Mesenchymal stem cell (in vitro differentiated cells and primary cell): ENCODE results near the gene OSBPL7.

Experiments
- DNase-seq: peaks from one replicate; pipeline ENCODE4 v3.0.0-alpha.2; 2013
- H2AFZ ChIP-seq: one replicate; pipeline ENCODE4 v1.6.1; 2013; ENCODE audit warnings: low read depth, mild to moderate bottlenecking, control low read depth, inconsistent platforms, low read length, moderate library complexity
- H2AK5ac ChIP-seq: 2 replicates; pipeline ENCODE4 v1.6.1; 2013; ENCODE audit warnings: low read length, moderate library complexity, mild to moderate bottlenecking, inconsistent platforms; ENCODE audit not compliant: severe bottlenecking
- H2BK120ac ChIP-seq: one replicate; pipeline ENCODE4 v1.6.1; 2013; ENCODE audit warnings: low read depth, mild to moderate bottlenecking, inconsistent platforms, low read length, moderate library complexity
- H2BK12ac ChIP-seq, 2 experiments: one replicate each; pipeline ENCODE4 v1.6.1; 2013; ENCODE audit warnings: inconsistent platforms in 2 of 2, low read length in 2 of 2, mild to moderate bottlenecking in 2 of 2, moderate library complexity in 2 of 2, control low read depth in 1 of 2
- H2BK15ac ChIP-seq: one replicate; pipeline ENCODE4 v1.6.1; 2013; ENCODE audit warnings: mild to moderate bottlenecking, low read depth, inconsistent platforms; ENCODE audit not compliant: poor library complexity, severe bottlenecking
- H2BK5ac ChIP-seq: 2 replicates; pipeline ENCODE4 v1.6.1; 2013; ENCODE audit warnings: low read depth, mild to moderate bottlenecking, low read length, control low read depth, inconsistent platforms; ENCODE audit not compliant: poor library complexity, severe bottlenecking
- H3K14ac ChIP-seq, 2 experiments: one replicate each; pipeline ENCODE4 v1.6.1; 2013; ENCODE audit warnings: inconsistent platforms in 2 of 2, low read length in 2 of 2, control low read depth in 1 of 2, mild to moderate bottlenecking in 1 of 2, moderate library complexity in 1 of 2
- H3K18ac ChIP-seq, 2 experiments: one replicate each; pipeline ENCODE4 v1.6.1; 2013; ENCODE audit warnings: inconsistent platforms in 2 of 2, low read length in 2 of 2, control low read depth in 1 of 2, low read depth in 1 of 2, mild to moderate bottlenecking in 1 of 2
- H3K23ac ChIP-seq, 2 experiments: one replicate each; pipeline ENCODE4 v1.6.1; 2013; ENCODE audit warnings: inconsistent platforms in 2 of 2, low read length in 2 of 2, mild to moderate bottlenecking in 2 of 2, moderate library complexity in 2 of 2, control low read depth in 1 of 2
- H3K27ac ChIP-seq: 2 replicates; pipeline ENCODE4 v1.5.1; 2013; ENCODE audit warnings: mild to moderate bottlenecking, moderate library complexity, low read length, control low read depth, inconsistent platforms; ENCODE audit not compliant: poor library complexity, severe bottlenecking
- H3K27me3 ChIP-seq, 2 experiments: 2 replicates each; pipeline versions ENCODE4 v1.6.1 to v1.7.0; 2013; ENCODE audit warnings: low read length in 2 of 2, mild to moderate bottlenecking in 2 of 2, moderate library complexity in 2 of 2, control low read depth in 1 of 2, inconsistent platforms in 1 of 2; ENCODE audit not compliant: control insufficient read depth in 1 of 2, insufficient read depth in 1 of 2
- H3K36me3 ChIP-seq, 2 experiments: 2 replicates each; pipeline versions ENCODE4 v1.6.1 to v1.7.0; 2013; ENCODE audit warnings: low read length in 2 of 2, control low read depth in 1 of 2, inconsistent platforms in 1 of 2, low read depth in 1 of 2, mild to moderate bottlenecking in 1 of 2; ENCODE audit not compliant: insufficient read depth in 2 of 2, control insufficient read depth in 1 of 2
- H3K4ac ChIP-seq, 2 experiments: one replicate each; pipeline ENCODE4 v1.6.1; 2013; ENCODE audit warnings: inconsistent platforms in 2 of 2, low read length in 2 of 2, mild to moderate bottlenecking in 2 of 2, moderate library complexity in 2 of 2, control low read depth in 1 of 2, low read depth in 1 of 2
- H3K4me1 ChIP-seq: 2 replicates; pipeline ENCODE4 v1.6.1; 2013; ENCODE audit warnings: low read depth, low read length, control low read depth; ENCODE audit not compliant: control insufficient read depth, insufficient read depth
- H3K4me2 ChIP-seq: 2 replicates; pipeline ENCODE4 v1.6.1; 2013; ENCODE audit warnings: low read length, mild to moderate bottlenecking, inconsistent platforms; ENCODE audit not compliant: poor library complexity, severe bottlenecking
- H3K4me3 ChIP-seq, 2 experiments: 2 replicates each; pipeline versions ENCODE4 v1.5.1 to v1.7.0; 2013; ENCODE audit warnings: low read length in 2 of 2, mild to moderate bottlenecking in 2 of 2, control low read depth in 1 of 2, low read depth in 1 of 2; ENCODE audit not compliant: insufficient read depth in 1 of 2
- H3K79me1 ChIP-seq: replicated peaks from 2 replicates; pipeline ENCODE4 v1.6.1; 2013; ENCODE audit warnings: mild to moderate bottlenecking, control low read depth, low read length, inconsistent platforms; ENCODE audit not compliant: poor library complexity, severe bottlenecking
- H3K9ac ChIP-seq: 2 replicates; pipeline ENCODE4 v1.7.0; 2013; ENCODE audit warnings: mild to moderate bottlenecking, low read length, moderate library complexity
- H3K9me3 ChIP-seq: 2 replicates; pipeline ENCODE4 v1.7.0; 2013; ENCODE audit warnings: mild to moderate bottlenecking, low read length; ENCODE audit not compliant: control insufficient read depth
- H4K8ac ChIP-seq: one replicate; pipeline ENCODE4 v1.6.1; 2013; ENCODE audit warnings: inconsistent platforms, mild to moderate bottlenecking, low read length, moderate library complexity
- H4K91ac ChIP-seq: one replicate; pipeline ENCODE4 v1.6.1; 2013; ENCODE audit warnings: mild to moderate bottlenecking, low read length, inconsistent platforms
- WGBS: methylation state at CpG from one replicate; pipeline ENCODE4 v1.1.7; 2013; ENCODE audit warnings: mixed read lengths; 5-methylcytosine and 5-hydroxymethylcytosine counted together

Gene OSBPL7

GRCh38 chr17:47813077-47813476 lies 8.5 kb downstream of the OSBPL7 start:
- H4K91ac ChIP-seq: no peak overlapping the region
- H3K9ac ChIP-seq: no peak overlapping the region
- H3K14ac ChIP-seq: no peak overlapping the region
- H3K27ac ChIP-seq: no peak overlapping the region
- peaks cover 20% of the 10 kb centered on the region for H3K4me1 ChIP-seq
- peaks cover 0 to 12% of the 10 kb centered on the region in 2 experiments for H3K27me3 ChIP-seq
- no peaks in the 10 kb centered on the region for H3K79me1 ChIP-seq
- no peak overlapping the region for H2AFZ ChIP-seq
- H2BK5ac ChIP-seq: no peak overlapping the region
- no peak overlapping the region for H2AK5ac ChIP-seq
- H2BK120ac ChIP-seq: no peak overlapping the region
- no peak overlapping the region for H2BK15ac ChIP-seq
- 90% methylated on average over 14 of the region's 14 CpGs for WGBS
- H4K8ac ChIP-seq: no peak overlapping the region
- no peak for DNase-seq
- no peaks in the 10 kb centered on the region for H3K9me3 ChIP-seq
- no peak overlapping the region for H3K23ac ChIP-seq
- H3K4me2 ChIP-seq: no peak overlapping the region
- H3K4ac ChIP-seq: no peak overlapping the region
- H3K18ac ChIP-seq: no peak overlapping the region
- peaks cover 25 to 83% of the 10 kb centered on the region in 2 experiments for H3K36me3 ChIP-seq
- no peak overlapping the region for H2BK12ac ChIP-seq
- no peak overlapping the region for H3K4me3 ChIP-seq

- WGBS: 92% methylated on average over 18 of the region's 18 CpGs
- no peak overlapping the region for H3K4me2 ChIP-seq
Observed at GRCh38 chr17:47812146-47812920, 9.3 kb downstream of the OSBPL7 start.

GRCh38 chr17:47811709-47812108 lies 9.9 kb downstream of the OSBPL7 start:
- Histone ChIP-seq H2AK5ac (no peak overlapping the region), H4K91ac (no peak overlapping the region), H3K14ac (no peak overlapping the region), H3K9me3 (no peaks in the 10 kb centered on the region), H3K9ac (no peak overlapping the region), H3K79me1 (no peaks in the 10 kb centered on the region), H3K36me3 (peaks cover 34 to 83% of the 10 kb centered on the region in 2 experiments), H3K27me3 (peaks cover 0 to 25% of the 10 kb centered on the region in 2 experiments), H3K27ac (no peak overlapping the region), H2AFZ (no peak overlapping the region), H4K8ac (no peak overlapping the region), H3K4me3 (no peak overlapping the region), H2BK120ac (no peak overlapping the region), H2BK15ac (no peak overlapping the region), H3K23ac (no peak overlapping the region), H3K4ac (no peak overlapping the region), H2BK5ac (no peak overlapping the region), H3K4me2 (no peak overlapping the region), H2BK12ac (no peak overlapping the region), H3K18ac (no peak overlapping the region), H3K4me1 (peaks cover 20% of the 10 kb centered on the region)
- DNase-seq: no peak
- WGBS: 72% methylated on average over 7 of the region's 7 CpGs

More at GRCh38 chr17:47812146-47812920, 9.3 kb downstream of the OSBPL7 start:
- H3K4ac ChIP-seq: no peak overlapping the region
- DNase-seq: no peak
- no peak overlapping the region for H3K4me3 ChIP-seq
- H3K14ac ChIP-seq: no peak overlapping the region
- H2BK12ac ChIP-seq: no peak overlapping the region
- H2AK5ac ChIP-seq: no peak overlapping the region
- H2BK120ac ChIP-seq: no peak overlapping the region
- H3K18ac ChIP-seq: no peak overlapping the region
- no peak overlapping the region for H3K9ac ChIP-seq
- peaks cover 32 to 83% of the 10 kb centered on the region in 2 experiments for H3K36me3 ChIP-seq
- H3K27ac ChIP-seq: no peak overlapping the region
- no peak overlapping the region for H2BK15ac ChIP-seq
- H3K23ac ChIP-seq: no peak overlapping the region
- no peak overlapping the region for H4K8ac ChIP-seq
- peaks cover 0 to 19% of the 10 kb centered on the region in 2 experiments for H3K27me3 ChIP-seq
- H2AFZ ChIP-seq: no peak overlapping the region
- peaks cover 20% of the 10 kb centered on the region for H3K4me1 ChIP-seq
- no peak overlapping the region for H2BK5ac ChIP-seq
- no peak overlapping the region for H4K91ac ChIP-seq
- no peaks in the 10 kb centered on the region for H3K9me3 ChIP-seq
- H3K79me1 ChIP-seq: no peaks in the 10 kb centered on the region

GRCh38 chr17:47810901-47811635 lies 10.5 kb downstream of the OSBPL7 start:
- peaks cover 20% of the 10 kb centered on the region for H3K4me1 ChIP-seq

More at GRCh38 chr17:47810901-47811635, 10.5 kb downstream of the OSBPL7 start:
- Histone ChIP-seq H3K9me3 (no peaks in the 10 kb centered on the region), H3K14ac (no peak overlapping the region), H3K23ac (no peak overlapping the region), H3K27ac (peak overlapping the region; percentile 25), H3K4me3 (no peak overlapping the region), H3K4ac (no peak overlapping the region), H4K8ac (no peak overlapping the region), H2BK12ac (no peak overlapping the region), H2AK5ac (no peak overlapping the region), H3K18ac (no peak overlapping the region), H2BK5ac (no peak overlapping the region), H3K9ac (no peak overlapping the region), H4K91ac (no peak overlapping the region), H2BK120ac (no peak overlapping the region), H3K79me1 (no peaks in the 10 kb centered on the region), H2BK15ac (no peak overlapping the region), H3K4me2 (no peak overlapping the region), H3K36me3 (peaks cover 36 to 79% of the 10 kb centered on the region in 2 experiments), H2AFZ (no peak overlapping the region), H3K27me3 (peaks cover 0 to 31% of the 10 kb centered on the region in 2 experiments)
- no peak for DNase-seq
- 93% methylated on average over 9 of the region's 9 CpGs for WGBS
